Spleen (tissue), 11 donors: ENCODE data around the gene KCNB1. TPM values are rescaled to one million over a fixed set of nuclear protein-coding genes. Genes with fewer than 3 reads are reported as not detected.

ENCODE experiments used
- DNase-seq: peaks from one replicate; pipeline ENCODE4 v3.0.0-alpha.2; 2020
- H3K27ac ChIP-seq, 8 donors: fragments of 200-600 bp; sonication (generic) in 7 of 8; 1 replicate in 4 of 8; 2 replicates in 4 of 8; pipeline versions ENCODE4 v1.5.0 to v1.8.0; 2016 to 2021; ENCODE audit warnings: inconsistent platforms in 4 of 8, mild to moderate bottlenecking in 4 of 8, moderate library complexity in 1 of 8
- H3K27me3 ChIP-seq, 7 donors: fragments of 200-600 bp; sonication (generic) in 6 of 7; replicated peaks in 1 of 7; 1 replicate in 4 of 7; 2 replicates in 3 of 7; pipeline versions ENCODE4 v1.5.0 to v1.8.0; 2016 to 2021; ENCODE audit warnings: inconsistent platforms in 3 of 7, mild to moderate bottlenecking in 1 of 7
- H3K36me3 ChIP-seq, 6 donors: fragments of 200-600 bp; sonication (generic) in 5 of 6; 1 replicate in 4 of 6; 2 replicates in 2 of 6; pipeline versions ENCODE4 v1.5.0 to v1.8.0; 2016 to 2021; ENCODE audit warnings: inconsistent platforms in 2 of 6
- H3K4me1 ChIP-seq, 6 donors: fragments of 200-600 bp; sonication (generic) in 5 of 6; 1 replicate in 3 of 6; 2 replicates in 3 of 6; pipeline versions ENCODE4 v1.5.0 to v1.8.0; 2016 to 2021; ENCODE audit warnings: inconsistent platforms in 3 of 6
- H3K4me3 ChIP-seq, 8 donors: fragments of 200-600 bp; sonication (generic) in 7 of 8; 1 replicate in 4 of 8; 2 replicates in 4 of 8; pipeline versions ENCODE4 v1.5.0 to v1.8.0; 2016 to 2021; ENCODE audit warnings: inconsistent platforms in 4 of 8, mild to moderate bottlenecking in 4 of 8, moderate library complexity in 2 of 8
- H3K9me3 ChIP-seq, 8 donors: fragments of 200-600 bp; sonication (generic) in 7 of 8; 1 replicate in 4 of 8; 2 replicates in 4 of 8; pipeline versions ENCODE4 v1.5.0 to v1.8.0; 2016 to 2021; ENCODE audit warnings: inconsistent platforms in 4 of 8
- POLR2A ChIP-seq, 3 donors: fragments of 450-650 bp; IDR thresholded peaks; one replicate each; pipeline ENCODE4 v1.5.1; 2017; ENCODE audit warnings: antibody characterized with exemption in 3 of 3, mild to moderate bottlenecking in 1 of 3
- POLR2AphosphoS5 ChIP-seq, 3 donors: sonication (generic); formaldehyde crosslinking; IDR thresholded peaks; one replicate each; pipeline ENCODE4 v1.5.1; 2017; ENCODE audit warnings: antibody characterized with exemption in 3 of 3
- WGBS, 5 donors: extraction: QIAGEN DNeasy Blood & Tissue Kit in 3 of 5; methylation state at CpG; one replicate each; pipeline versions ENCODE4 v1.1.5 to v1.1.7; 2013 to 2018; 5-methylcytosine and 5-hydroxymethylcytosine counted together
- intact Hi-C: fragments of 100-400 bp; cut with DNase I; formaldehyde crosslinking; loops from one replicate; pipeline ENCODE4 v1.15.0; 2023; ENCODE audit warnings: low total_unique reads
- polyA plus RNA-seq, 3 donors: library from polyadenylated mRNA; stranded (reverse); fragments of 200-250 nt; gene quantifications; one replicate each; pipeline ENCODE4 v1.2.1, GENCODE V29; 2013
- total RNA-seq, 7 donors: library from RNA; depleted of rRNA in 3 of 7; stranded (reverse); fragments of >200 nt in 3 of 7; fragmentation: NEBNext Ultra II Directional in 4 of 7; extraction: Animal tissue kit (Norgen Biotek cat#: 25700) in 4 of 7; gene quantifications; one replicate each; pipeline versions ENCODE4 v1.1.0 to v1.2.1, GENCODE V29; 2016 to 2021
- TF ChIP-seq, protein P1 (sequence below), 11 experiments: fragments of 200-600 bp in 7 of 11; fragments of 450-650 bp in 4 of 11; sonication (generic) in 4 of 11; IDR thresholded peaks in 8 of 11; conservative IDR thresholded peaks in 3 of 11; 1 replicate in 7 of 11; 2 replicates in 4 of 11; pipeline versions ENCODE4 v1.4.0 to v1.8.0; 2016 to 2021; ENCODE audit warnings: antibody characterized with exemption in 11 of 11, inconsistent platforms in 4 of 11, mild to moderate bottlenecking in 1 of 11
- donor health status: healthy with polysubstance abuse.
- donor health status: DM: no; HTN: no; CAD: no; lungs with moderate emphysema.
- donor health status: DM: no; HTN: no; CAD: no.
- donor health status: Bipolar disorder and iron deficiency.
- donor health status: healthy.
- donor health status: DM: no; HTN: no; CAD: no.
- donor health status: DM: yes; HTN: yes; CAD: no.

KCNB1 gene
- total and polyA plus RNA-seq, 10 donors = 0.02 to 3.2 (median 0.51) TPM

DNA sequence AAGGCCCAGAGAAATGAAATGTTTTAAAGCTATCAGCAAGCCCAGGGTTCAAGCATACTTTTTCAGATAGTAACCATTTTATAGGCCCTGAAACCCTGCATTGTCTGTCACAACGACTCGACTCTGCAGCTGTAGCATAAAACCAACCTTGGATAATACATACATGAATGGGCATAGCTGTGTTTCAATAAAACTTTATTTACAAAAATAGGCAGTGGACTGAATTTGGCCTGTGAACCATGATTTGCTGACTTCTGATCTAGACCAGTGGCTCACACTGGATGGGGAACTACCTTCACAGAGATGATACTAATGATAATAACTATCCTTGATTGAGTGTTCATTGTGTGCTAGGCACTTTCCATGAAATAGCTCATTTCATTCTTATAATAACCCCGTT is 107.3 kb downstream of the KCNB1 start:
- WGBS, 5 donors = 88 to 95% (median 90%) methylated on average over 3 of the region's 3 CpGs
- TF ChIP-seq, protein P1, sequence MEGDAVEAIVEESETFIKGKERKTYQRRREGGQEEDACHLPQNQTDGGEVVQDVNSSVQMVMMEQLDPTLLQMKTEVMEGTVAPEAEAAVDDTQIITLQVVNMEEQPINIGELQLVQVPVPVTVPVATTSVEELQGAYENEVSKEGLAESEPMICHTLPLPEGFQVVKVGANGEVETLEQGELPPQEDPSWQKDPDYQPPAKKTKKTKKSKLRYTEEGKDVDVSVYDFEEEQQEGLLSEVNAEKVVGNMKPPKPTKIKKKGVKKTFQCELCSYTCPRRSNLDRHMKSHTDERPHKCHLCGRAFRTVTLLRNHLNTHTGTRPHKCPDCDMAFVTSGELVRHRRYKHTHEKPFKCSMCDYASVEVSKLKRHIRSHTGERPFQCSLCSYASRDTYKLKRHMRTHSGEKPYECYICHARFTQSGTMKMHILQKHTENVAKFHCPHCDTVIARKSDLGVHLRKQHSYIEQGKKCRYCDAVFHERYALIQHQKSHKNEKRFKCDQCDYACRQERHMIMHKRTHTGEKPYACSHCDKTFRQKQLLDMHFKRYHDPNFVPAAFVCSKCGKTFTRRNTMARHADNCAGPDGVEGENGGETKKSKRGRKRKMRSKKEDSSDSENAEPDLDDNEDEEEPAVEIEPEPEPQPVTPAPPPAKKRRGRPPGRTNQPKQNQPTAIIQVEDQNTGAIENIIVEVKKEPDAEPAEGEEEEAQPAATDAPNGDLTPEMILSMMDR (IDR thresholded peaks at IDR 0.05 in 8 of 11, conservative IDR thresholded peaks at IDR 0.05 in 3 of 11) = no peak
- no peak for TF ChIP-seq POLR2A (IDR thresholded peaks at IDR 0.05)
- TF ChIP-seq POLR2AphosphoS5 (IDR thresholded peaks at IDR 0.05) = no peak
- intact Hi-C loops = no loop called here
- H3K36me3 ChIP-seq = no peaks in the 10 kb centered on the region
- H3K27me3 ChIP-seq = peaks cover 0 to 23% (median 0%) of the 10 kb centered on the region in 7 donors
- H3K4me1 ChIP-seq = no peaks in the 10 kb centered on the region
- H3K27ac ChIP-seq = no peak overlapping the region
- no peak for DNase-seq
- no peaks in the 10 kb centered on the region for H3K9me3 ChIP-seq
- no peak overlapping the region for H3K4me3 ChIP-seq

DNA sequence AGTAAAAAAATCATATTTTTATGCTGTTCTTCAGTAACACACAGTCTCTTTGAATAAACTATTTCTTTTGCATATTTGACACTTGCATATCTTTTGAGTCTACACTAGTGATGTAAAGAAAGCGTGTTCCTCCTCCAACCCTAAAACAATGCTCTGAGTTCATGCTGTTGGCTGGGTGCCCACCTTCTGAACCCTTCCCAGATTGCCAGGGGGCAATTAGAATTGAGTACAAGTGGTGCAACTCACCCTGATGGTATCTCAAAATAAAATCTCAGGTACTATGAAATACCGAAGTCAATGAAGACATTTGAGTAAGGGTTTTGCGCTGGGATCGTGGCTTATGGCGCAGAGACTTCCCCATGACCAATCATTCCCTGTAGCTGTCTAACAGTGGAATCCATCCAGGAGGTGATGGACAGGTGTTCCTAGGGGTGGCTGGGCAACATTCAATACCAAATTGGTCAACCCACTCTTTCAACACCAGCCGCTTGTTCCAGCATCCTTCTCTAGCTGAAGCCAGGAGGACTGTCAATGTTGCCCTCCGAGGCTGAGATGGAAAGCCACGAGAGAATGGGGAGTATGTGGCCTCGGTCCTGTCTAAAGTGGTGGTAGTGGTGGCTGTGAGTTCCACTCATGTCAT is 110.3 kb downstream of the KCNB1 start:
- H3K27me3 ChIP-seq = peaks cover 0 to 29% (median 0%) of the 10 kb centered on the region in 7 donors
- WGBS, 5 donors = 81 to 95% (median 89%) methylated on average over 9 of the region's 9 CpGs
- H3K4me3 ChIP-seq = no peak overlapping the region
- H3K4me1 ChIP-seq = no peaks in the 10 kb centered on the region
- no peaks in the 10 kb centered on the region for H3K9me3 ChIP-seq
- no peak for DNase-seq
- no peak for TF ChIP-seq POLR2AphosphoS5 (IDR thresholded peaks at IDR 0.05)
- TF ChIP-seq, protein P1 (IDR thresholded peaks at IDR 0.05 in 8 of 11, conservative IDR thresholded peaks at IDR 0.05 in 3 of 11) = no peak
- no peak for TF ChIP-seq POLR2A (IDR thresholded peaks at IDR 0.05)
- no peaks in the 10 kb centered on the region for H3K36me3 ChIP-seq
- H3K27ac ChIP-seq = no peak overlapping the region
- intact Hi-C loops = no loop called here

DNA sequence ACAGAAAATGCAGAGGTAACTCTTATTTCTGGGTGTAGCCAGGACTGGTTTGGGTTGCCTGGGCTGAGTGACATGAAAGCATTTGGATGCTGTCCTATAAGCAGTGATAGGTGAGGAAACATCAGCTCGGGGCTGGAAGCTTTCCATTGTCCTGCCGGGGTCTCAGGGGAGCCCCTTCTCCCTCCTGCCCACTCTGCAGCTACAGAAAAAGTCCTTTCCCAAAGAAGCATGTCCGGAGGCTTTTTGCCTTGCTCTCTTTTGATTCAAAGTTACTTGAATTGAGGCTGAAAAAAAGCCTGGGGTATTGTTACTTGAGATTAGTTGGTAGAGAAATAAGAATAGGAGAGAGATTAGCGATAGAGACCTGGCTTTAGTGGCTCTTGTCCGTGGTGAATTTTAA is 113.9 kb downstream of the KCNB1 start:
- TF ChIP-seq POLR2AphosphoS5 (IDR thresholded peaks at IDR 0.05) = no peak
- TF ChIP-seq POLR2A (IDR thresholded peaks at IDR 0.05) = no peak
- TF ChIP-seq, protein P1 (IDR thresholded peaks at IDR 0.05 in 8 of 11, conservative IDR thresholded peaks at IDR 0.05 in 3 of 11) = no peak
- no peak for DNase-seq
- Histone ChIP-seq H3K4me1 (no peaks in the 10 kb centered on the region), H3K27ac (no peak overlapping the region), H3K27me3 (peaks cover 0 to 30% (median 0%) of the 10 kb centered on the region in 7 donors), H3K4me3 (no peak overlapping the region), H3K36me3 (no peaks in the 10 kb centered on the region), H3K9me3 (no peaks in the 10 kb centered on the region)
- intact Hi-C loops = no loop called here
- WGBS, 5 donors = 55 to 72% (median 58%) methylated on average over 5 of the region's 5 CpGs

DNA sequence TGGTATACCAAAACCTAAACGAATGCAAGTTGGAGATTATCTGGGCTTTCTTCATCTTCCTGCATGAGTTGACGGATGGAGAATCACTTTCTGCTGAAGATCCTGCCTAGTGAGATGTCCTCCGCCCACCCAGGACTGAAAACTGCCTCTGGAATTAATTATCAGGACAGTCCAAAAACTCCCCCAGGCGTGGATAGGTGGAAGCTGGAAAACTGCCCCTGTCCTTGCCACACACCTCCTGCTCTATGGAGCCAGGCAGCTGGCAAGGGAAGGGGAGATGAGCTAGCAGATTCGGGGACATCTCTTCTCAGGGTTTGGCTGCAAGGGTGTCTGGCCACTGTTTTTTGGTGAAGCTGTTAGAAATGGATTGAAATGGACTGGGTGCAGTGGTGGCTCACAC is 115.4 kb downstream of the KCNB1 start:
- WGBS, 5 donors = 68 to 79% (median 77%) methylated on average over 5 of the region's 5 CpGs
- intact Hi-C loops = no loop called here
- peaks cover 0 to 23% (median 0%) of the 10 kb centered on the region in 7 donors for H3K27me3 ChIP-seq
- TF ChIP-seq POLR2A (IDR thresholded peaks at IDR 0.05) (no peak), POLR2AphosphoS5 (IDR thresholded peaks at IDR 0.05) (no peak)
- TF ChIP-seq, protein P1 (IDR thresholded peaks at IDR 0.05 in 8 of 11, conservative IDR thresholded peaks at IDR 0.05 in 3 of 11) = no peak
- DNase-seq = no peak
- H3K9me3 ChIP-seq = no peaks in the 10 kb centered on the region
- no peak overlapping the region for H3K4me3 ChIP-seq
- H3K27ac ChIP-seq = no peak overlapping the region
- no peaks in the 10 kb centered on the region for H3K36me3 ChIP-seq
- H3K4me1 ChIP-seq = no peaks in the 10 kb centered on the region
